Left renal cortex interstitium (tissue), 4 donors: ENCODE results near the gene PACSIN2. TPM values are rescaled to one million over a fixed set of nuclear protein-coding genes. Genes with fewer than 3 reads are reported as not detected.
A peak's percentile ranks its signal among the peaks of the same experiment; 100 is the strongest.

ENCODE experiments used
- DNase-seq, 4 donors: peaks; one replicate each; pipeline ENCODE4 v3.0.0-alpha.2; 2013; ENCODE audit warnings: low read depth in 4 of 4, low spot score in 2 of 4, missing footprints in 1 of 4
- polyA plus RNA-seq, 4 donors: library from polyadenylated mRNA; unstranded; fragments of 120-200 nt; gene quantifications; one replicate each; pipeline ENCODE4 v1.2.1, GENCODE V29; 2013; ENCODE audit not compliant: insufficient read length in 4 of 4

Gene PACSIN2
- polyA plus RNA-seq, 4 donors = 62.7 to 74.4 (median 68.2) TPM

DNA sequence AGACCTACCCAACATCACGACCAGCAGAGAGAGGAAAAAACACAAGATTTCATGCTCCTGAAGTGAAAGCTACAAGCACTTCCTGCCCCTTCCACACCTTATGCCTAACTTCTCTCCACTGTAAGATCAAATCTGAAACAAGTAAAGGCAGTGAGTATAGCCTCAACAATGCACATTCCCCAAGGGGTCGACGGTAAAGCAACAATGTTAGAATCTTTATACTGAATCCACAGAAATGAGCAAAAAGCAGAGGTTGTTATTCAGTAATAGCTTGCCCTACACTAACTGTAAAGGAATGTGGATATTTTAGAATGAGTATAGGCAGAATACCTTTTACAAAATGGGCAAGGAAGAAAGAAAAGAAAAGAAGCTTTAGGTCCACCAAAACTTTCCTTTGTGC lies 173.5 kb downstream of the PACSIN2 start:
- no peak for DNase-seq

DNA sequence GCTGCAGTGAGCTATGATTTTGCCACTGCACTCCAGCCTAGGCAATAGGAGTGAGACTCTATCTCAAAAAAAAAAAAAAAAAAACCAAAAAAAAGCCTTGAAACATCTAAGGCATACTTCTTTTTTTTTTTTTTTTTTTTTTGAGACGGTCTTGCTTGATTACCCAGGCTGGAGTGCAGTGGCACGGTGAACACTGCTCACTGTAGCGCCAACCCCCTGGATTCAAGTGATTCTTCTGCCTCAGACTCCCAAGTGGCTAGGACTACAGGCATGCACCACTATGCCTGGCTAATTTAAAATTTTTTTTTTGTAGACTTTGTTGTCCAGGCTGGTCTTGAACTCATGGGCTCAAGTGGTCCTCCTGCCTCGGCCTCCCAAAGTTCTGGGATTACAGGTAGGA lies 177.4 kb downstream of the PACSIN2 start:
- DNase-seq = no peak

DNA sequence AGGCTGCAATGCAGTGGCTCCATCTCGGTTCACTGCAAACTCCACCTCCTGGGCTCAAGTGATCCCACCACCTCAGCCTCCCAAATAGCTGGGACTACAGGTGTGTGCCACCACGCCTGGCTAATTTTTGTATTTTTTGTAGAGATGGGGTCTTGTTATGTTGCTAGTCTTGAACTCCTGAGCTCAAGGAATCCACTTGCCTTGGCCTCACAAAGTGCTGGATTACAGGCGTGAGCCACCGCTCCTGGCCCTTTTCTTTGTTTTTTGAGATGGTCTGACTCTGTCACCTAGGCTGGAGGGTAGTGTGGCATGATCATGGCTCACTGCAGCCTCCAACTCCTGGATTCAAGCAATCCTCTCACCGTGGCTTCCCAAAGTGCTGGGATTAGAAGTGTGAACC lies 178.9 kb downstream of the PACSIN2 start:
- DNase-seq = no peak

DNA sequence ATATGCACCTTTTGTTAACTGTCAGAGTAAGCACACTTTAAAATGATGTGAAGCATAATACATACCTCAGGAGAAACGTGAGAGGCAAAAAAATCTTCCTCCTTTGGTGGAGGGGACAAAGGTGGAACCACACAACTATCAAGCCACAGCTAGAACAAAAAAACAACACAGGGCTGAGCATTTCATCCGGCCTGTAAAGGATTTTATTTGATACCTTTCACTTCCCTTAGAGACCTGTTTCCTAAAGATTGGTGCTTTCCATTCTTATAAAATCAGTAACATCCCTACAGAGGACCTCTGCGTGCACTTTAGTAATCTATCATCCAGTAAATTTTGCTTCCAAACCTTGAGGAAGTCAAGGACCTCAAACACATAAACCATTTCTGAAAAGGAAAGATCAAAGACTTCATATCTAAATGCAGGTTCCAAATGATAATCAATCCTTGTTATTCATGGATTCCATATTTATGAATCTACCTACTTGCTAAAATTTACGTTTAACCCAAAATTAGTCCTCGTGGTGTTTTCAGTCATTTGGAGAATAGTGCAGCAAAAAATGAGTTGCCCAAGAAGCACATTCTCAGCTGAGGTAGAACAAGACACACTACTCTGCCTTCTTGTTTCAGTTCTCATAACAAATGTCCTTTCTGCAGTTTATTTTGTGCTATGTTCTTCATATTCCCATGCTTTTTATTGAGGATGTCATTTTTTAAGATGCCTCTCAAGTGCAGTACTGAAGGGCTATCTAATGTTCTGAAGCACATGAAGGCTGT lies 180.6 kb downstream of the PACSIN2 start:
- DNase-seq = no peak

DNA sequence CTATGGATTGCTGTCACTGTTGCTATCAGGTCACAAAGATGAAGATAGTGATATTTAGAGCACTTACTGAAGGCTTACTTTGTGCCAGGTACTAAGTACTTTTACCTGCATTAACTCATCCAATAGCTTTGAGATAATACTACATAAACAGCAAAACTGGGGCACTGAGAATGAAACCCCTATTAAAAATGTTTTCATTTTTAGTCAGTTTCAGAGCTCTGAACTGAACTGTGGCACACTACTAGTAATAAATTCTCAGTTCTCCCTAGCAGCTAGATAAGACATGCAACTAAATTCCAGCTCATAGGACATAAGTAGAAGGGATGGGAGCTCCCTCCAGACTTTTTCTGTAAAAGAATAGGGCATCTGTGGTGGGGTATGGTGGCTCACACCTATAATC lies 181.8 kb downstream of the PACSIN2 start:
- DNase-seq = no peak

DNA sequence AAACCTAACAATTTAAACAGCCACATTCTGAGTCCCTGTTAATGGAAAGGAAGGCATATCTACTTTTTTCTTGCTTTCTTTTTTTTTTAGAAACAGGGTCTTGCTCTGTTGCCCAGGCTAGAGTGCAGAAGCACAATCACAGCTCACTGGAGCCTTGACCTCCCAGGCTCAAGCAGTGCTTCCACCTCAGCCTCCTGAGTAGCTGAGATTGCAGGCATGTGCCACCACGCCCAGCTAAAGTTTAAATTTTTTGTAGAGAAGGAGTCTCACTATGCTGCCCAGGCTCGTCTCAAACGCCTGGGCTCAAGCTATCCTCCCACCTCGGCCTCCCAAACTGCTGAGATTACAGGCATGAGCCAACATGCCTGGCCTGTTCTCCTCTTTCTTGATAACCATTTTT lies 183.2 kb downstream of the PACSIN2 start:
- no peak for DNase-seq

DNA sequence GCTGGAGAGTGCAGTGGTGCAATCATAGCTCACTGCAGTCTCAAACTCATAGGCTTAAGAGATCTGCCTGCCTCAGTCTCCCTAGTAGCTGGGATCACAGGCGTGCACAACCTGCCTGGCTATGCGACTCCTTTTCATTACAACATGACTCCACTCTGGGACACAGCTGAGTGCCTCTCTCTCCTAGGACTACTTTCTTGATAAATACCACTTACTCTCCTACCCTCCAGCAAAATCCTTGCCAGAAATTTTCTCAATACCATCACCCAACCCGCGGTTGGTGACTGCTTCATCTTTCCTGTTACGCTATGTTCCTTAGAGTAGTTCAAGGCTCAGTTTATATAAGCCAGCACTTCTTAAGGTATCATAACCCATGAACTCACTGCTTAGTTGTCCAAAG lies 184.8 kb downstream of the PACSIN2 start:
- no peak for DNase-seq

DNA sequence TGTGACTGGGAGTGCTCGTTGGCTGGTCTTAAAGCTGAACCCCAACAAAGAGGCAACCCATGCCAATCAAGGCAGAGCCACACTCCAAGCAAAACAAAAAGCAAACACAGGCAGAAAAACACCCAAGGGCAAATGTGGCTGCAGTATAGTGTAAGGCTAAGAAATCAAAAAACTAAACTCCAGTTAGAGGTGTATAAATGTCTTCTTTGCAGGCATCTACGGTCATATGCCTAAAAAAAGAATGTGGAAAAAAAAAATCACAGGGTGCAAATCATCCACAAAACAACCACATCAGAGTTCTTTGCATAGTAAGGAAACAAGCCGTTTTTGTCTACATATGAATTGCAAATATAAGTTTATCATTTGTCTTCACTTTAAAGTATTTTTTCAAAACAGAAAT lies 185.6 kb downstream of the PACSIN2 start:
- DNase-seq = no peak

DNA sequence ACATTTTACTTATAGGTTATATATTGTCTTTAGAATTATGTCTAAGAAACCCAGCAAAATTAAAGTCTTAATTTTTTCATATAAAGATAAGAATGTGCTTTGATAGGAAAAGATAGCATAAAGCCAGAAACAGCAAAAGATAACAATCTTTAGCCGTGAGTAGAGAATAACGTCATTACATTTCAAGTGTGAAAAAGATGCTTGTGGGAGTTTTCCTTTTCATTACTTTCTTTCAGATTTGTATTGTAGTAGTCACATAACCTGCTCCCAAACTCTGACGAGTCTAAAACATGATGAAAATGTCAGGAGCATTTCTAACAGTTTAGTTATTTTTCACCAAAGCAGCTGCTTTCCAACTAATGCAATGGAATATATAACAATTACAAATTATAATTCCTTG lies 189.2 kb downstream of the PACSIN2 start:
- DNase-seq = no peak

DNA sequence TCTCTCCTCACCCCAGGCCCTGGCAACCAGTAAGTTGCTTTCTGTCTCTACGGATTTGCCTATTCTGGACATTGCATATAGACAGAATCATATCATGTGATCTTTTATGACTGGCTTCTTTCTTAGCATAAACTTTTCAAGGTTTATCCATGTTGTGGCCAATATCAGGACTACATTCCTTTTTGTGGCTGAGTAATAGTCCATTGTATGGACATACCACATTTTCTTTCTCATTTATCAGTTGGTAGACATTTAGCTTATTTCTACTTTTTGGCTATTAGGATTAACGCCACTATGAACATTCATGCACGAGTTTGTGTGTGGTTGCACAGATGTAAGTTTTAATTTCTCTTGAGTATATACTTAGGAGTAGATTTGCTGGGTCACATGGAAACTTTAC lies 193.6 kb downstream of the PACSIN2 start:
- DNase-seq = no peak

DNA sequence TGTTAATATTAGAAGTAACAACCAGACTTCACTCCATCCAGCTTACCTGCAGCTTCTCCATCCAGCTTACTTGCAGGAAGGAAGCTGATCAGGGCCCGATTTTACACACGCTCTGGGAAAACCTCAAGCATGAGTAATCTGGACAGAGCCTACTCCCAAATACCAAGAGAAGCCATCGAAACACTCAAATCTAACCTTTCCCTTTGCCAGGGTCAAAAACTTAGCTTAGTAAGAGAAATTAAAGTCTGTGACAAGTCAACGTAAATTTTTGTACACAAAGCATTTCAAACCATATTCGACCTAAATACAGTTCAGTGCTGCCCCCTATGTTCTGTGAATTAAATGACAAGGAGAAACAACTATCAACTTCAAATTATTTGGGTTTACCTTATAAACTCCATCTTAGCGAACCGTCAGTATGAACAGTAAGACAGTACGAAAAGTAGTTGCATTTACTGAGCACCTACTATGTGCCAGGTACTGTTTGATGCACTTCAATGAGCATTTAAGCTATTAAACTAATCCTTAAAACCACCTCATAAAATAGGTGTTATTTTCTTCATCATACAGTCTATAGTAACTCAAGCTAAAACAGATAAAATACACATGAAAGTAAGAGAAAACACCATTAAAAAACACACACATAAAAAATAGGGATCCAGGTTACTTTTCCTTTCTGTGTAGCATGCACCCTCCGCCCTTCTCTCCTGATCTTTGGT lies 194.7 kb downstream of the PACSIN2 start:
- DNase-seq = peak in 3 of 4 donors; percentile 31 to 54 (median 34)

Other genes with a start within 250 kb of the PACSIN2 start
- 10 to 100 TPM; 44.3 to 55.1 (median 49.7) TPM for gene ARFGAP3, start 157.9 kb downstream of the PACSIN2 start, polyA plus RNA-seq
- gene TTLL1, start 74.2 kb upstream of the PACSIN2 start, polyA plus RNA-seq = 10 to 100 TPM; 16.4 to 20.9 (median 18.5) TPM
- gene BIK, start 95.6 kb upstream of the PACSIN2 start, polyA plus RNA-seq = 1 to 10 TPM; 1.0 to 2.1 (median 1.4) TPM
- gene MCAT, start 128.2 kb upstream of the PACSIN2 start, polyA plus RNA-seq = 10 to 100 TPM; 19.8 to 28.3 (median 24.9) TPM
- gene TSPO, start 136.4 kb upstream of the PACSIN2 start, polyA plus RNA-seq = 10 to 100 TPM; 19.6 to 43.7 (median 29.7) TPM
- 10 to 100 TPM; 25.2 to 35.7 (median 26.1) TPM for gene TTLL12, start 172.0 kb upstream of the PACSIN2 start, polyA plus RNA-seq